ENCODE results near the gene MTA1.

DNA sequence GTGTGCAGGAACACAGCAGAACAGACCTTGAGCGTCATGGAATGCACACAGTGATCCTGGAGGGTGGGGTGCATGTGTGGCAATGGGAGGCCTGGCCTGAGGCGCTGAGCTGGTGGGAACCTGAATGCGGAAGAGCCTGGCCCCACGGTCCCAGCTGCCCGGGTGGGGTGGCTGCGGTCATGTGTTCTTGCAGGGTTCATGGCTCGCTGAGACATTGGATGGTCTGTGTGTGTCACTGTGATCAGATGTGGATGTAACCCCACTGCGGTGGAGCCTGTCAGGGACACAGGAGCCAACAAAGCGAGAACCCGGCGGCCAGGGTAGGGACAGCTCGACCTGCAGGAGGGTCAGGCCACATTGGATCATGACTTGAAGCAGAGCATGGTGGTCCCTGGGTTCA is 23.2 kb downstream of the MTA1 start:
- TF ChIP-seq, protein P1, sequence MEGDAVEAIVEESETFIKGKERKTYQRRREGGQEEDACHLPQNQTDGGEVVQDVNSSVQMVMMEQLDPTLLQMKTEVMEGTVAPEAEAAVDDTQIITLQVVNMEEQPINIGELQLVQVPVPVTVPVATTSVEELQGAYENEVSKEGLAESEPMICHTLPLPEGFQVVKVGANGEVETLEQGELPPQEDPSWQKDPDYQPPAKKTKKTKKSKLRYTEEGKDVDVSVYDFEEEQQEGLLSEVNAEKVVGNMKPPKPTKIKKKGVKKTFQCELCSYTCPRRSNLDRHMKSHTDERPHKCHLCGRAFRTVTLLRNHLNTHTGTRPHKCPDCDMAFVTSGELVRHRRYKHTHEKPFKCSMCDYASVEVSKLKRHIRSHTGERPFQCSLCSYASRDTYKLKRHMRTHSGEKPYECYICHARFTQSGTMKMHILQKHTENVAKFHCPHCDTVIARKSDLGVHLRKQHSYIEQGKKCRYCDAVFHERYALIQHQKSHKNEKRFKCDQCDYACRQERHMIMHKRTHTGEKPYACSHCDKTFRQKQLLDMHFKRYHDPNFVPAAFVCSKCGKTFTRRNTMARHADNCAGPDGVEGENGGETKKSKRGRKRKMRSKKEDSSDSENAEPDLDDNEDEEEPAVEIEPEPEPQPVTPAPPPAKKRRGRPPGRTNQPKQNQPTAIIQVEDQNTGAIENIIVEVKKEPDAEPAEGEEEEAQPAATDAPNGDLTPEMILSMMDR (IDR thresholded peaks at IDR 0.05), result no peak
- no peak for TF ChIP-seq POLR2A (IDR thresholded peaks at IDR 0.05)

Data from heart left ventricle (tissue), 13 donors.